AG09309 (cell line): ENCODE data around the gene AMPH.
A peak's percentile ranks its signal among the peaks of the same experiment; 100 is the strongest.

ENCODE experiments used
- DNase-seq: peaks from one replicate; pipeline ENCODE4 v3.0.0-alpha.2; 2010; ENCODE audit warnings: low read depth
- H3K4me3 ChIP-seq: 2 replicates; pipeline ENCODE4 v1.5.1; 2011; ENCODE audit warnings: mild to moderate bottlenecking, low read depth, low read length, moderate library complexity; ENCODE audit not compliant: control insufficient read depth
- CTCF ChIP-seq: IDR thresholded peaks from 2 replicates; pipeline ENCODE4 v1.5.1; 2011; ENCODE audit warnings: mild to moderate bottlenecking, low read depth, low read length, inconsistent platforms; ENCODE audit not compliant: insufficient read depth, control insufficient read depth; ENCODE audit errors: missing control alignments

AMPH gene

GRCh38 chr7:38565289-38565688, 65.9 kb downstream of the AMPH start:
- TF ChIP-seq CTCF: no peak
- no peak for DNase-seq
- H3K4me3 ChIP-seq: no peak overlapping the region

DNA sequence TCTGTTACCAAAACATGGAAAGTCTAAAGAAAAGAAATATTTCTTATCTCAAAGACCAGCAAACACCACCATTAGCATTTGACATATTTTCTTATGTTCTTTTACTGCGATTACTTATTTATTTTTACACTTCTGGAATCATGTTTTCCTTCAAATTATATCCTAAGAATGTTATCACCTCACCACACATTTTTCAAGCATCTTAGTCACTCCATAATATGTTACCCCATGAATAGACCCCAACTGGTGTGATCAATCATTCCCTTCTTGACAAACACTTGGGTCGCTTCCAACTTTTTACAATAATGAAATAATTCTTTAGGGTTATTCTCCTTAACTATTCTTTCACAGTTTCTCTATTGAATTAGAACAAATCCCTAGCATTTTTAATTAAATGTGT, 67.4 kb downstream of the AMPH start:
- TF ChIP-seq CTCF: no peak
- no peak overlapping the region for H3K4me3 ChIP-seq
- DNase-seq: no peak

GRCh38 chr7:38561166-38561565, 70.0 kb downstream of the AMPH start:
- DNase-seq: no peak
- TF ChIP-seq CTCF: peak; percentile 21
- H3K4me3 ChIP-seq: no peak overlapping the region

DNA sequence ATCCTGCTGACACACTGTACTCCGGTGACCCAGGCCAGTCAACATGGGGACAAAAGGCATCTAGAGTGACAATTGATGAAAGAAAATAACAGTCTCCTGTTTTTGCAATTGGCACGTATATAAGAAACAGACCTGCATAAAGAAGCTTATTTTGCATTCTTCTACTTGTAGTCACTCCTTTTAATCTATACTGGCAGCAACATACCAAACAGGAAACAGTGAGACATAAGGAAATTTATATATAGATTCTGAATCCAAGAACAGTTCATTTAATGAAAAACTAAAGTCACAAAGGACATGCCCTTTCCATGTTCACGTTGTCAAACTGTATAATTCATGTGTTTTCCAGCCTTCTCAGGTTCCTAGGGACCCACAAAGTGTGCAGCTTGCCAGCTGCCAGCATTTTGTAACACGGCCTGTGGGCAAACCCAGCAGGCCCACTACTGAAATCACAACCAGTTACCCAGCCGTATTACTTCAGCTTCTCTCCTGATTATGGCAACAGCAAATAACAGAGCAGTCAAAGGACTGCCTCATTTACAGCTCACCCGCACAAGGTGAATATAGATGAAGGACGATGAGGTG, 72.3 kb downstream of the AMPH start:
- no peak for TF ChIP-seq CTCF
- no peak overlapping the region for H3K4me3 ChIP-seq
- no peak for DNase-seq

- no peak overlapping the region for H3K4me3 ChIP-seq
- no peak for TF ChIP-seq CTCF
- DNase-seq: no peak
Observed at GRCh38 chr7:38554586-38554985, 76.6 kb downstream of the AMPH start.

GRCh38 chr7:38550836-38551235, 80.3 kb downstream of the AMPH start:
- no peak for DNase-seq
- TF ChIP-seq CTCF: no peak
- H3K4me3 ChIP-seq: no peak overlapping the region

GRCh38 chr7:38548605-38549004, 82.6 kb downstream of the AMPH start:
- TF ChIP-seq CTCF: no peak
- H3K4me3 ChIP-seq: no peak overlapping the region
- DNase-seq: no peak
